CD4-positive, alpha-beta T cell (primary cell): ENCODE results near the gene SLC6A3. TPM values are rescaled to one million over a fixed set of nuclear protein-coding genes. Genes with fewer than 3 reads are reported as not detected.

ENCODE experiments used
- ATAC-seq: fragments of 200-7000 bp; cut with Tn5 transposase; one replicate; pipeline ENCODE4 v1.10.0; 2022; ENCODE audit warnings: mild to moderate bottlenecking; ENCODE audit not compliant: poor library complexity
- CTCF ChIA-PET: fragments of 350-600 bp; sonication (Branson Sonifier 250); formaldehyde crosslinking; loops from one replicate; lab custom pipeline; 2021; ENCODE audit warnings: antibody characterized with exemption, inconsistent platforms; lab: Charles Lee
- POLR2A ChIA-PET: fragments of 350-600 bp; sonication (Branson Sonifier 250); formaldehyde crosslinking; loops from one replicate; lab custom pipeline; 2021; ENCODE audit warnings: antibody characterized with exemption, inconsistent platforms; lab: Charles Lee
- DNase-seq, 14 experiments: peaks; one replicate each; pipeline ENCODE4 v3.0.0-alpha.2; 2013 to 2020; ENCODE audit warnings: mixed read lengths in 2 of 14
- H3K27ac ChIP-seq, 2 donors: one replicate each; pipeline versions ENCODE4 v1.5.1 to v1.7.0; 2013; ENCODE audit warnings: low read length in 2 of 2, low read depth in 1 of 2, mild to moderate bottlenecking in 1 of 2
- H3K27me3 ChIP-seq, 2 experiments: 1 replicate in 1 of 2; 2 replicates in 1 of 2; pipeline versions ENCODE4 v1.6.1 to v1.7.0; 2013; ENCODE audit warnings: low read length in 2 of 2, control low read depth in 1 of 2, mild to moderate bottlenecking in 1 of 2, moderate library complexity in 1 of 2; ENCODE audit not compliant: insufficient read depth in 2 of 2, control insufficient read depth in 1 of 2
- H3K36me3 ChIP-seq: one replicate; pipeline ENCODE4 v1.6.1; 2013; ENCODE audit warnings: low read length, control low read depth; ENCODE audit not compliant: insufficient read depth
- H3K4me1 ChIP-seq: one replicate; pipeline ENCODE4 v1.6.1; 2013; ENCODE audit warnings: low read length, control low read depth; ENCODE audit not compliant: insufficient read depth
- H3K4me3 ChIP-seq: one replicate; pipeline ENCODE4 v1.5.1; 2013; ENCODE audit warnings: mild to moderate bottlenecking, low read length, moderate library complexity
- H3K9me3 ChIP-seq, 2 experiments: 1 replicate in 1 of 2; 2 replicates in 1 of 2; pipeline versions ENCODE4 v1.6.1 to v1.7.0; 2013; ENCODE audit warnings: low read length in 2 of 2, mild to moderate bottlenecking in 2 of 2, control low read depth in 1 of 2, moderate library complexity in 1 of 2; ENCODE audit not compliant: control insufficient read depth in 1 of 2, insufficient read depth in 1 of 2
- H3K27ac Mint-ChIP-seq: one replicate; pipeline ENCODE4 v1.8.0; 2020; ENCODE audit warnings: mixed read lengths
- H3K27me3 Mint-ChIP-seq: one replicate; pipeline ENCODE4 v1.8.0; 2021; ENCODE audit warnings: mixed read lengths
- H3K36me3 Mint-ChIP-seq: one replicate; pipeline ENCODE4 v1.8.0; 2021; ENCODE audit warnings: low read depth, mixed read lengths
- H3K4me1 Mint-ChIP-seq: one replicate; pipeline ENCODE4 v1.8.0; 2021; ENCODE audit warnings: low read depth, mixed read lengths
- H3K4me3 Mint-ChIP-seq: one replicate; pipeline ENCODE4 v1.8.0; 2020; ENCODE audit warnings: mild to moderate bottlenecking, mixed read lengths
- H3K9me3 Mint-ChIP-seq: one replicate; pipeline ENCODE4 v1.8.0; 2020; ENCODE audit warnings: mixed read lengths
- intact Hi-C, 2 experiments: fragments of 100-400 bp; cut with DNase I in 1 of 2; cut with micrococcal nuclease in 1 of 2; formaldehyde crosslinking; loops; one replicate each; pipeline versions ENCODE4 v1.15.1 to v1.9.0; 2023 to 2025; cut with DNase I, micrococcal nuclease
- total RNA-seq, 174 experiments: library from RNA in 2 of 174; stranded (reverse) in 2 of 174; gene quantifications; one replicate each; pipeline ENCODE4 v1.2.3 and lab custom pipeline; 2021 to 2026
- TF ChIP-seq, protein P1 (sequence below): fragments of 200-600 bp; IDR thresholded peaks from one replicate; pipeline ENCODE4 v1.8.0; 2022; ENCODE audit warnings: antibody characterized with exemption, mild to moderate bottlenecking

SLC6A3 gene
- total RNA-seq, 2 experiments from 2014 or later: 0.08 TPM; not detected in 1

GRCh38 chr5:1474866-1475543 is 29.8 kb upstream of the SLC6A3 start:
- no peaks in the 10 kb centered on the region for H3K4me1 Mint-ChIP-seq

DNA sequence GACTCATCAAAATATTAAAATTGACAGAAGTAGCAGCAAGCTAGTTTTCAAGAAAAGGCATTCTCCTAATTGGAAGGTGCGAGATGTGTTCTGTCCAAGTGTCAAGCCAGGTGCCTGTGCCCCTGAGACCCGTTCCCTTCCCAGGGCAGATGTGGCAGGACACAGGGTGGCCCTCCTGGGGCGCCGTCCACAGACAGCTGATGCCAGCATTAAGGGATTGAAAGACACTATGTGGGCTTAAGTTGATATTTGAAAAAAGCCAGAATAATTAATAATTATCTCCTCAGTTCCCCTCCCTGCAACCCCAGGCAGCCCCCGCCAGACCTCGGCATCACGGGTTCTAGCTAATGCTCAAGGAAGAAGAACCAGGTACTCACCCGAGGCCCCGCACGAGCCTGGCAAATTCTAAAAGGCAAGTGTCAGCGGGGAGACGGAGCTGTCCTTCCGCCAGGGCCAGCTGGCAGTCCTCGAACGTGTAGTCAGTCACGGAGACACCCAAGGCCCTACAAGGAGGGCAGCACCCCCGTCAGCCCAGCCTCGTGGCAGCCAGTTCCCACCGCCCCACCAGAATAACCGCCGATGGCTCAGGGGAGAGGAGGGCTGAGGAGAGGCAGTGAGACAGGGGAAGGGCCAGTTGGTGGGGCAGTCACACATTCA is 29.1 kb upstream of the SLC6A3 start:
- Histone ChIP-seq H3K27ac (no peak overlapping the region), H3K9me3 (no peaks in the 10 kb centered on the region), H3K4me3 (no peak overlapping the region), H3K36me3 (peaks cover 59% of the 10 kb centered on the region), H3K27me3 (no peaks in the 10 kb centered on the region), H3K4me1 (no peaks in the 10 kb centered on the region)
- intact Hi-C loops: no loop called here
- Mint-ChIP-seq H3K9me3 (no peaks in the 10 kb centered on the region), H3K4me1 (no peaks in the 10 kb centered on the region), H3K27me3 (no peaks in the 10 kb centered on the region), H3K4me3 (no peak overlapping the region), H3K27ac (no peak overlapping the region), H3K36me3 (peaks cover 44% of the 10 kb centered on the region)
- ChIA-PET POLR2A (no interaction called here), CTCF (no interaction called here)
- DNase-seq: peak in 1 of 14 experiments; percentile 29
- ATAC-seq: no peak
- TF ChIP-seq, protein P1, sequence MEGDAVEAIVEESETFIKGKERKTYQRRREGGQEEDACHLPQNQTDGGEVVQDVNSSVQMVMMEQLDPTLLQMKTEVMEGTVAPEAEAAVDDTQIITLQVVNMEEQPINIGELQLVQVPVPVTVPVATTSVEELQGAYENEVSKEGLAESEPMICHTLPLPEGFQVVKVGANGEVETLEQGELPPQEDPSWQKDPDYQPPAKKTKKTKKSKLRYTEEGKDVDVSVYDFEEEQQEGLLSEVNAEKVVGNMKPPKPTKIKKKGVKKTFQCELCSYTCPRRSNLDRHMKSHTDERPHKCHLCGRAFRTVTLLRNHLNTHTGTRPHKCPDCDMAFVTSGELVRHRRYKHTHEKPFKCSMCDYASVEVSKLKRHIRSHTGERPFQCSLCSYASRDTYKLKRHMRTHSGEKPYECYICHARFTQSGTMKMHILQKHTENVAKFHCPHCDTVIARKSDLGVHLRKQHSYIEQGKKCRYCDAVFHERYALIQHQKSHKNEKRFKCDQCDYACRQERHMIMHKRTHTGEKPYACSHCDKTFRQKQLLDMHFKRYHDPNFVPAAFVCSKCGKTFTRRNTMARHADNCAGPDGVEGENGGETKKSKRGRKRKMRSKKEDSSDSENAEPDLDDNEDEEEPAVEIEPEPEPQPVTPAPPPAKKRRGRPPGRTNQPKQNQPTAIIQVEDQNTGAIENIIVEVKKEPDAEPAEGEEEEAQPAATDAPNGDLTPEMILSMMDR: no peak

More at GRCh38 chr5:1474866-1475543, 29.8 kb upstream of the SLC6A3 start:
- DNase-seq (peak in 2 of 14 experiments; percentile 12 to 56), ATAC-seq (no peak)
- H3K27me3 ChIP-seq: no peaks in the 10 kb centered on the region
- intact Hi-C loops: no loop called here
- Mint-ChIP-seq H3K27me3 (no peaks in the 10 kb centered on the region), H3K4me3 (no peak overlapping the region), H3K27ac (no peak overlapping the region), H3K9me3 (no peaks in the 10 kb centered on the region), H3K36me3 (peaks cover 45% of the 10 kb centered on the region)
- TF ChIP-seq, protein P1: no peak
- no peaks in the 10 kb centered on the region for H3K9me3 ChIP-seq
- H3K4me3 ChIP-seq: no peak overlapping the region
- peaks cover 57% of the 10 kb centered on the region for H3K36me3 ChIP-seq
- ChIA-PET CTCF (no interaction called here), POLR2A (no interaction called here)
- peaks cover 5% of the 10 kb centered on the region for H3K4me1 ChIP-seq
- H3K27ac ChIP-seq: no peak overlapping the region

DNA sequence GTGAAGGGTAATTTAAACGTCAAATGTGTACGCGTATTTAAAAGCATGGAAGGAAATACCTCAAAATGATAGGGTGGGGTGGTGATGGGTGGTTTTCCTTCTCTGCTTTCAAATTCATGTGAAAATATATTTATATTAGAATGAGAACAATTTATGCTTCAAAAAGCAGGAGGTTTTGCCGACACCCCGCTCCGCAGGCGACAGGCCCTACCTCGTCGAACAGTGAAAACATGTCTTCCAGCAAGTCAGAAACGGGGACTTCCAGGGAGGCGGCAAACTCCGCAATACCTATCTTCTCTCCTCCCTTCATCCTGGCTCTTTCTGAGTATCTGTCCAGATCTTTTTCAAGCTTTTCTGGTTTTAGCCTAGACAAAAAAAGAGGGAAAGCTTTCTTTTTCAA is 28.5 kb upstream of the SLC6A3 start:
- ATAC-seq (no peak), DNase-seq (peak in 1 of 14 experiments; percentile 10)
- no peaks in the 10 kb centered on the region for H3K27me3 ChIP-seq
- intact Hi-C loops: no loop called here
- H3K4me3 Mint-ChIP-seq: no peak overlapping the region
- no peak overlapping the region for H3K4me3 ChIP-seq
- H3K9me3 Mint-ChIP-seq: no peaks in the 10 kb centered on the region
- H3K27ac Mint-ChIP-seq: no peak overlapping the region
- H3K4me1 ChIP-seq: no peaks in the 10 kb centered on the region
- no peaks in the 10 kb centered on the region for H3K9me3 ChIP-seq
- ChIA-PET CTCF (no interaction called here), POLR2A (no interaction called here)
- peaks cover 41% of the 10 kb centered on the region for H3K36me3 Mint-ChIP-seq
- H3K36me3 ChIP-seq: peaks cover 53% of the 10 kb centered on the region
- no peak overlapping the region for H3K27ac ChIP-seq
- H3K4me1 Mint-ChIP-seq: no peaks in the 10 kb centered on the region
- no peaks in the 10 kb centered on the region for H3K27me3 Mint-ChIP-seq
- TF ChIP-seq, protein P1: no peak
